GM20431 (cell line): ENCODE results near the gene PPP2R5E.
"Not testable (repeated sequence)": the region's sequence is repeated elsewhere in the genome, so short reads cannot be mapped to it uniquely, and the experiment has no call there.

Source experiments
- in situ Hi-C: fragments of 300-500 bp; cut with MseI, MboI; formaldehyde crosslinking; loops from one replicate; pipeline ENCODE4 v1.15.0; 2020; ENCODE audit warnings: low sequenced_read_pairs; ENCODE audit not compliant: unreplicated experiment

Gene PPP2R5E

DNA sequence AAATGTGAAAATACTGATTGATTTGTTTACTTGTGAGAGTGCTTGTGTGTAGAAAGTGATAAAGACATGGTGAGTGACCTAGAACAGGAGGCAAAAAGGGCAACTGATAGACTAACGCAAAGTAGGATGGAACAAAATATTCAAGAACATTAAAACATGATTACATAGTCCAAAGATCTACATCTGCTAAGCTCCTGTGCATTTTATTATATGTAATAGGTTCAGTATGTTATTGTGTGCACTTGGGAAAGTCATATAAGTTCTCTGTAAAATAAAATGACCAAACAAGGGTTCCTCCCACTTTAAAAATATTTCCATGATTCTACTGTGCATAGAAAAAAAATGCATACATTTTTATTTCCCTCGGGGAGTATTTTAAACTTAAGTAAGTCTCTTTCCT, 150.2 kb downstream of the PPP2R5E start:
- in situ Hi-C loops, result loop anchor here (25.0 kb wide), 1 partner anchor 369 kb away; no protein-coding TSS in a partner anchor

DNA sequence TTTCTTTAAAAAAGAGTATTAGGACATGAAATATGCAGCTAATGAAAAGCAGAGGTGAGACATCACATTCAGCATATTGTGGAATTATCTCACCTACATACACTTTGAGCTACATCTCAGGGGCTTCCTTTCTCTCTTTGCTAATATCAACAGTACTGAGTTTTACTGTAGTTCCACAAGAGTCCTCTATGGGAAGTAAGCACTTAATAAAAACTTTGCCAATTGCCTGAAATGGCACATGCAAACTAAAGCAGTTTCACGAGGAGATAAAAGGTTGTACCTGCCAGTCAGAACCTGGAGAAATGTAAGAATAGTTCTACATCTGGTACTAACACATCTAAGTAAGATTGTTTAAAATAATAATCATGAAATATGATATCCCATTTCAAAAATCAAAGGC, 150.9 kb downstream of the PPP2R5E start:
- in situ Hi-C loops, result loop anchor here (25.0 kb wide), 1 partner anchor 370 kb away; no protein-coding TSS in a partner anchor

DNA sequence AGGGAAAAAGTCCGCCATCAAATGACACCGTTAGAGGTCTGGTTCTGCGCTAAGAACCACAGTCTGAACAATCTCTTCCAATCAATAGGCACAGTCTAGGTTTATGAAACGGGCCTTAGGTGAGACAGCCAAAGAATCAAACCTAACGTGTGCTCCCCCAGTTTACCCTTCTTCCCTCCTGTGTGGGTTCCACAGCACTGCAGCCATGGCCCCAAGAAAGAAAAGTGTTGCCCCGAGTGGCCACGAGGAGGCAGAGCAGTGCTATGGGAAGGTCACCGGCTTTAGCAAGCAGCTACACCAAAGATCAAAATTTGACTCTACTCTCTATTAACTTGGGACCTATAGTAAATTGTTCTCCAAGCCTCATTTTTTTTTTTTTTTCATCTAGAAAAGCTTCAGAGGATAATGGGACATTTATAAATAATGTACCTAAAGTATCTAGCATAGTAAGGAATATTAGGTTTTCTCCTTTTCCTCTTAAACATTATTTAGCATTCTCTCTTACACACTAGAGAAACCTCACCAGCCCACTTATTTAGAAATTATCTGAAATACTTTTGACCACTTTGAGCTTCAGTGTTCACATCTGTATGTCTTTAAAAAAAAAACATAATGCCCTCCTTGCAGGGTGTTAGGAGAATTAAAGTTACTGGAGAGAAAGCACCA, 154.3 kb downstream of the PPP2R5E start:
- in situ Hi-C loops, result loop anchor here (25.0 kb wide), 1 partner anchor 373 kb away; no protein-coding TSS in a partner anchor

DNA sequence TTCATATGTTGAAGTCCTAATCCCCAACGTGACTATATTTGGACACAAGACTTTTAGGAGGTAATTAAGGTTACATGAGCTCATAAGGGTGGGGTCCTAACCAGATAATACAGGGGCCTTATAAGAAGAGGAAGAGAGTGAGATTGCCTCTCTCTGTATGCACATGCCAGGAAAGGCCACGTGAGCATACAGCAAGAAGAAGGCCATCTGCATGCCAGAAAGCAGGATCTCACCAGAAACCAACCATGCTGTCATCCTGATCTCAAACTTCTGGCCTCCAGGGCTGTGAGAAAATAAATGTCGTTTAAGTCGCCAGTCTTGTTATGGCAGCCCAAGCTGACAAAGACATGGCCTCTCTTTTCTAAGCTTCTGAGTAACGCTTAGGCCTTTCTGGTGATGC, 155.5 kb downstream of the PPP2R5E start:
- in situ Hi-C loops, result loop anchor here (25.0 kb wide), 1 partner anchor 375 kb away; no protein-coding TSS in a partner anchor

DNA sequence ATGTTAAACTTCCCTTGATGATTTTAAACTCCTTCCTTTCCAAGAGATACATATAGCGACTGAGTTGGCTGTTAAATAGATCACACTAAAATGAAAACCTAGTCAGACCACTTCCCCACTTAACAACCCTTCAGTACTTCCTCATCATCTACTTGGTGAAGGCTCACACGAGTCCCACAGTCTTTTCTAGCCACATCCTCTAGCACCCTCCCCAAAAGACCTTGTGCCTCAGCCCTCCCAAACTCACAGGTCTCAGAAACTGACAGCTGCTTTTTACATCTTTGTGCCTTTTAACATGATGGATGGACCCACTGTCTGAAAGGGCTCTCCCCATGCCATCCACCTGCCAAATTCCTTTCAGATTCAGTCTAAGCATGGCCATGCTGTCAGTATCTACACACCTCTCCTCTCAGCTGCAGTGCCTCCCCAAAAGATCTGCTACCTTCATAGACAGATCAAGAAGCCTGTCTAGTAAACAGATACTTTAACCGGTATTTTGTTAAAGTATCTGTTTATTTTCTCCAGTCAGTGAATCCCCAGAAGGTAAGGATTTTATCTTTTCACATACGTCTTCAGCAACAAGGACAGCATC, 159.3 kb downstream of the PPP2R5E start:
- in situ Hi-C loops, result loop anchor here (25.0 kb wide), 1 partner anchor 378 kb away; no protein-coding TSS in a partner anchor

DNA sequence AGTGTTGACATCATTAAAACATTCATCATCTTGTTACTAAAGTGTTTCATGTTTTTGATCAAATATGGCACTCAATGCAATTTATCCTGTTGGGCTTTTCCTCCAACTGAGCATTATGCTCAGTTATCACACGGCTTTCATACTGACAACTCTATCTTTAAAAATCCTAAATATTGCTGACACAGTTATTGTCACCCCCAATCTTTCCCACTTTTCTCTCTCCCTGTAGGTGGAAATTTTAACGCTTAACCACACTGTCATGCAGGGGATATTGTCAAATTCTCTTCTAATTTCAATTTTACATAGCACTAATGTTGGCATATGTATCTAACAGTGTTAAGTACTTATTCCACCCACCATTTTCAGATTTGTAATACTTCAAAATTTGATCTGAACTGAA, 164.7 kb downstream of the PPP2R5E start:
- in situ Hi-C loops, result loop anchor here (25.0 kb wide), 1 partner anchor 384 kb away; no protein-coding TSS in a partner anchor

DNA sequence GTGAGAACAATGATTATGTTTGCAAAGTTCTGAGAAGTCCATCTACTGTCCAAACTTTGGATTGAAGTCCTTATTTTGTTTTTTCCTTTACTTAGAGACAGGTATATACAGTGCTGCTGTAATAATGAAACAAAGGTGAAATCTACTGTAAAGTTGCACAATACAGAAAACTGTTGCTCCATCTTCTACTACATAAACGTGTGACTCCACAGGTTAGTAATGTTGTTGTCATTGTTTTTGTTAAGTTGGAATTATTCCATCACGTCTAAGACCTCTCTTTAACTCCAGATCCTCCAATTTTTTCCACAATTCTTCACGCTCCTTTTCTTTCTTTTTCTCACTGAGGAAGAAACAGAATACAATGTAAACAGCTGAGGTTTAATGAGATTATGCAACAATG, 167.4 kb downstream of the PPP2R5E start:
- in situ Hi-C loops, result loop anchor here (25.0 kb wide), 1 partner anchor 387 kb away; no protein-coding TSS in a partner anchor

DNA sequence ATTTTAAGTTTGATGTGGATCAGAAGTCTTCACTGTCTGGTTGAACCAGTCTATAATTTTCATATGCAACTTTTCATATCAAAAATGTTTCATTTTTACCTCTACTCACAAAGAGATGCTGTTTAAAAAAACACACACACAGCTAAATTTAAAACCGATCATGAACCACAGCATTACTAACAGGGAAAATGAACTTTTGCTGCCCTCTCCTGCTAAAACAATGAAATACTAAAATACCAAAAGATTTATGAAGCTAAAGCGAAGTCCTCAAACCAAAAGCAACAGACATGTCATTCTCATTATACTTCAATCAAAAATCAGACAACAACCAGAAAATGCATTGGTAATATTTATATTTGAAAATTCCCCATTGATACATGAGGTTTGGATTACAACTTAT, 171.6 kb downstream of the PPP2R5E start:
- in situ Hi-C loops, result not testable (repeated sequence)

DNA sequence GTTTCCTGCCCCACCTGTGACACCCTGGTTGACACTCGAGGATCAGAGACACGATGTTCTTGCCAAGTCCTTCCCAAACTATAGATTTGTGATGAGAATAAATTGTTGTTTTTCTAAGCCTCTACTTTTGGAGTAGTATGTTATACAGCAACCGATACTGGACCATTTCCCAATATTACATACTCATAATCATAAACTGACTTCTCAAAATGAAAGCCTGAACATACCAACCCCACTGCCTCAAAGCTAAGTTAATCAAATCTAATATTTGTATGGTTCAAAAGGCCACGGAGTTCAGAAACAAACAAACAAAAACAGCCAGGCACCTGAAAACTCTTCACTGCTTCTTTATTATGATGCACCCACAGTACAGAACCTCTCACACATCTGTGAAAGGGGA, 172.1 kb downstream of the PPP2R5E start:
- in situ Hi-C loops, result no loop called here

DNA sequence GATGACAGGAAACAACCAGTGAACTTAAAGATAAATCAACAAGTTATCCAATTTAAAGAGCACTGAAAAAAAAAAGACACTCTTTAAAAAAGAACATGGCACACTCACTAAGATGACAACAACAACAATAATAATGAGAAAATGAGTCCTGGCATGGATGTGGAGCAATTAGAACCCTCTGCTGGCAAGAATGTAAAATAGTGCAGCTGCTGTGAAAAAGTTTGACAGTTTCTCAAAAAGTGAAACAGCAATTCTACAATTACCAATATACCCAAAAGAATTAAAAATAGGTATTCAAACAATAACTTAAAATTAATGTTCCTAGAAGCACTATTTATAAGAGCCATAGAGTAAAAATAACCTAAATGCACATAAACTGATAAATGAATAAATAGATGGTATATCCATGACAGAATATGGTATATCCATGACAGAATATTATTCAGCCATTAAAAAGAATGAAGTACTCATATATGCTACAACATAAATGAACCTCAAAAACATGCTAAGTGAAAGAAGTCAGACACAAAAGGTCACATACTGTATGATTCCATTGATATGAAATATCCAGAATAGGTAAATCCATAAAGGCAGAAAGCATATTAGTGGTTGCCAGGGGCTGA, 175.3 kb downstream of the PPP2R5E start:
- in situ Hi-C loops, result no loop called here

DNA sequence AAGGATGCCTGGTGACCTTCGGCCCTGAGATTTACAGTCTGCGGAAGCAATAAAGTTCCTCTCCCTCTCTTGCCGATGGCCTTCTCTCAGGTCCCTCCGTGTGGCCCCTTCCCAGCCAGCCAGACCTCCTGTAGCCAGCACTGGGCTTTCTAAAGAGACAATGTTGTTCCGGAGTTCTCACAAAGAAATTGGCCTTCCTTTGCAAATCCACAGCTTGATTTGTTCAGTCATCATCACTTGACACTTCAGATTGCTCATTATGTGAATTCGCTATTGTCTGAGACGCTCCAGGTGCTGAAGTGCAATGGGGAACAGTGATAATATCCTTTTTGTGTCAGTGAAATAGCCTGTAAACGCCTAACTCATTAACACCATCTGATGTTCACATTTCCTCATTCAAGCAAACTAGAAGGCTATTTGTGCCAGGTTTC, 180.8 kb downstream of the PPP2R5E start:
- in situ Hi-C loops, result no loop called here

DNA sequence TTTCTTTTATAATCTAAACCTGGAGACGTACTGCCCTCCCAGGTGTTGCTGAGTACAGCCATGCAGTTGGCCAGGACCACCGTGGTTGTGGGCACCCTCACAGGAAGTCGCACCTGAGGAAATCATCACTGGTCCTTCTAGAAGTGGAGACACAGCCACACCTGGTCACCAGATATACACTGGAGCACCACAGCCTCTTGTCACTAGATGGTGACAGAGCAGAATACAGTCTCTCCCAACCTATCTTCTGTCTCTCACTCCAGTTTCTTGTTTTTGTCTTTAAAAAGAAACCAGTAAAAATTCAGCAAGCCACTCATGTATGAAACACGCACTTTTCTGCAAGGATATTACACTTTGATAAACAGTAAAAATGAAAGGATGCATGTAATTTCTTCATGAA, 181.4 kb downstream of the PPP2R5E start:
- in situ Hi-C loops, result no loop called here

DNA sequence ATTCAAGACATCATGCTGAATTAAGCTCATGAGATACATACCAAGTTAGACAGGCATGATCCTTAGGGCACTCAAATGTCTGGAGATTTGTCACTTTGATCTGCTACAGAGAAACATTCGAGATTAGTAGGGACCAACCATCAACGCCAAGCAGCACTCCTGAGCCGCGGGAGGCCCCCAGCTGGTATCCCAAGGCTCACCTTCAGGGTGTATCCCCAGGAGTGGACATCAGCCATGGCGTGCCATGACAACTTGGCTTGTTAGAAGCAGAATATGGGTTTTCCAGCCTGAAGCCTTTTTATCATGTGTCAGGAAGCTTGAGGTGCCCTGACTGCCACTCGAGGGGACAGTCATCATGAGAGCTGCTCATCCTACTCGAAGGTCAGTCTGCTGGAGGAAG, 185.3 kb downstream of the PPP2R5E start:
- in situ Hi-C loops, result no loop called here

DNA sequence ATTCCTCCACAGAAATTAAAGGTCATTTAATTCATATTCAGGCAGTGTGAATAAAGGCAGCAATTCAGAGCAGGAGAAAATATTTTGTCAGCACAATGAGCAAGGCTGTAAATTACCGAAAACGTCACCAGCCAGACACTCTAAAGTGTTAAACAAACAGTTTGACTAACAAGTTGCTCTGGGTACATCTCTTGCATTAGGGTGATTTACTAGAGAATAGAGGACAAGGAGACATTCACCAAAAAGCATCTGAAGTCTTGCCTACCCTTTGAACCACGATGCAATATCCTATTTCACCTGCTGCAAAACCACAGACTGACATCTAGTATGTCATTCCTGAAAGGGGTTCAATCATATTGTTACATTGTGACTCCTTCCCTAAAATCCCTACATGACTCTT, 197.4 kb downstream of the PPP2R5E start:
- in situ Hi-C loops, result no loop called here

DNA sequence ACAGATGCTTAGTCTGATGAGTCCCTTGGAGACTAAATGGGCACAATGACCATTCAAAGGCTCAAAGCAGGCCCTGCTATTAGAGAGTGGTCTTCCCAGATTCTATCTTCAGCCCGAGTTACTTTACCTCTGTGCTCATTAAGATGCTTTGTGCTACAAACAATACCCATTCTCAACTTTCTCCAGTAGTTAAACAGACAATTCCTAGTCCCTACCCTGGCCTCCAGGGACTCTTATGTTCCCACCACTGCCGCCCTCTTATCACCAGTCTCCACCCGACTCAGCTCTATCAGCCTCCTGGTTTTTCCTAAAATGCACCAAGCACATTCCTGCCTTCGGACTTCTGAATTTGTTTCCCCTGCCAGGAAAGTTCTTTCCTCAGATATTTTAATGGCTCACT, 198.8 kb downstream of the PPP2R5E start:
- in situ Hi-C loops, result no loop called here

DNA sequence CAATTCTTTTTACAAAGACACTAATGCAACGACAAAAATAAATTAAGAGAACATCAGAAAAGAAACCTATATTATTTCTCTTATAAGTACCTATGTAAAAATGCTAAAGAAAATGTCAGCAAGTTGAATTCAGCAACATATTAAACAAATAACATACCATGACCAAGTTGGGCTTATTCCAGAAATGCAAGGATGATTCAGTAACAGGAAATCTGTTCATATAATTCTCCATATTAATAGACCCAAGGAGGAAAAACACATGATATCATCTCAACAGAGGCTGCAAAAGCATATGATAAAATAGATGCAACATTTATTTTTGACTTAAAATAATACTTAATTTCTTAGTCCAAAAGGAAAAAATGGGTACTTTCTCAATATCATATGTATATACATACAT, 199.3 kb downstream of the PPP2R5E start:
- in situ Hi-C loops, result no loop called here

DNA sequence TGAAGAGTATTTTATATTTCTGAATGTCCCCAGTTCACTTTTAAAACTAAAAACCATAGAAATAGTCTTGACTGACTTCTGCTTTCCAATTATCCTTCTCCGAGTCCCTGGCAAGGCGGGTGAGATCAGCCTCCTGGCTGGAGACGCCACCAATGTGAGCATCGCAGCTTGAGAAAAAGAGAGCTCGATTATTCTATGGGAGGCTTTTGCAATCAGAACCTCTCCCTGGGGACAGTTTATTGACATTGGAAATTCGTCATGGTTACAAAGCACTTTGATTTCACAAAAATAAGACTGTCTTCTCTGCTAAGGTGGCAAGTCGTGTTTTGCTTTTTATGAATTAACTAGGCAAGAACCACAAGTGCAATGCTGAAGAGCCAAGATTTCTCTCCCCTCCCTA, 200.8 kb downstream of the PPP2R5E start:
- in situ Hi-C loops, result no loop called here

DNA sequence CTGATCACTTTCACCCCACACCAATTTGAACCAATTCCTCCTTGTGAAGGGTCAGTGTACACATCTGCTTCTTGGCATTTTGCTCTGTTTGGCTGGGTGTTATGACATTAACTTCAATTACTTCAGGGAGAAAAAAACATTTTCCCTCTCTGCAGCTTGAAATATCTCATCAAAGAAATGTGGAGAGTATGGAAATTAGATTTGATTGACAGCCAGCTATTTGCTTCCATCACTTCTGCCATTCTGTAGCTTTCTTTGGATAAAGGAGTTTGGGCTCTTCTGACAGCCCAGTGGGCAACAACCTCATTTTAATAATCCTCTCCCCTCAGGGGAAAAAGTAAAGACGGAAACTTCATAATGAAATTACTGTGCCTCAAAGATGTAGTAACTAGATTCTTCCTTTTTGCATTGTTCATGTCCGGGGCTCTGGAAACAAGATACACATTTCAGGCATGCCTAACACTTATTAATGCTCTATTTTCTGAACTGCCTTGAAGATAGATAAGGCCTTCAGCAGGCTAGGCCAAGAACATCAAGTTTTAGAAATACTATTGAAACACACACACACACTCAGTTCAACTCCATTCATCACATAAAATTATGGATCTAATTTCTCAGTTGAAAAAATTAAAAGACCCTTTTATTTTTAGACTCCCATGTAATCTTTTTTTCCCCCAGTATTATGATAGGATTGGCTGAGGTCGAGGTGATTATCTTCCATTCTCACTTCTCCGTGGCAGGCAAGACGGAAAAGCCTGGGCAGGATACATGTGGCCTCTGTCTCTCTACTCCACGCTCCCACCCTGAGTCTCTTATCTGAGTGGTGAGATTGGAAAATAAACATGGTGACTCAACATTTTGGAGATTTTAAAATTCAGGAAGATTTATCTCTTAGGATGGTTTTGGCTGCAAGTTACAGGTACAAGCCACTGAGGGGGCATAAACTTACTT, 214.1 kb downstream of the PPP2R5E start:
- in situ Hi-C loops, result no loop called here

DNA sequence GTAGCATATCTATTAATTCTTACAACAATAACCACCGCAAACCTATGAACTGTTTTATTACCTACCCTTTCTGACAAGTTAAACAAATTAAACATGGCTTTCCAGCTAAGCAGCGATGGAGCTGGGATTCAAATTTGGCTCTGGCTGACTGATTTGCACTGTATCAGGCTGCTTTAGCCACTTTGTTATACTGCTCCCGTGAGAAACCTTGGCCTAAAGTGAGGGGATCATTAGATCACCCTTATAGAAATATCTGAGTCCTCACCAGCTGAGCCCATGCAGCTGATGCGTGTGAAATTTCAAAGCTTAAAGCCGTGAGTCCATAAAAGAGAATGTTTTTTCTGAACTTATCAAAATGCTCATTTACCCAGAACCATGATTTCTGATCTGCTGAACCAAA, 216.3 kb downstream of the PPP2R5E start:
- in situ Hi-C loops, result no loop called here

DNA sequence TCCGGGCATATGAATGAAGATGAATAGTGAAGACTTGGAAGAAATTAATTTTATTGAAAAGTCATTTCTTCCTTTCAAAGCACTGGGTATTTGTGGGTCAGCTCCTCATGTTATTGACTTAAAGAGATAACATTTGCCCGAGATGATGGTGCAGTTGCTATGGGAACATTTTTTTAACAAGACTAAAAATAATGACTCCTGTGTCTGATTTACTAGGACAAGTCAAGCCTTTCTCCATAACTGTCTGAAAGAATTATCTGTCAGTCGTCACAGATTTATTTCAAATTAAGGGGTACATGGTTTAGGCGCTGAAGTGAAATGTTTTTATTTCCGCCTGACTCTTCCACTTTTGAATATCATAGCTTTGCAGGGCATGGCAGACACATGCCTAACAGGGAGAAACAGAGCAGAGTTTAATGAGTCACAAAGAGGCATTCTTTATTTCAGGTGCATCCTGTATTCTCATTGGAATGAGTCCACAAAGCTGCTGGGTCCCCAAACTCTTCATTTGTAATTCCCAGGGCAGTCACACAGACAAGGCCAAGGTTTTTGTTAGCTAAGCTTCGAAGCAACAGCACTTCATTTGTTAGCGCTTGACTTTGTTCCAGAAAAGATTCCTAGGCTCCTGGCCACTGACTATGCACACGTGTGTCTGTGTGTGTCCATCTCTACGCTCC, 220.1 kb downstream of the PPP2R5E start:
- in situ Hi-C loops, result no loop called here
